GM12865 (cell line): Measurements from ENCODE around the gene ARID3B.
A peak's percentile ranks its signal among the peaks of the same experiment; 100 is the strongest.

ENCODE experiments used
- DNase-seq: peaks from one replicate; pipeline ENCODE4 v3.0.0; 2010; ENCODE audit warnings: low read depth
- H3K4me3 ChIP-seq: 2 replicates; pipeline ENCODE4 v1.5.1; 2011; ENCODE audit warnings: mild to moderate bottlenecking, low read depth, low read length, control low read depth
- TF ChIP-seq, protein P1 (sequence below): IDR thresholded peaks from 2 replicates; pipeline ENCODE4 v1.5.1; 2011; ENCODE audit warnings: low read length, control low read depth, low read depth, inconsistent platforms; ENCODE audit not compliant: insufficient read depth; ENCODE audit errors: missing control alignments

The ARID3B gene

DNA sequence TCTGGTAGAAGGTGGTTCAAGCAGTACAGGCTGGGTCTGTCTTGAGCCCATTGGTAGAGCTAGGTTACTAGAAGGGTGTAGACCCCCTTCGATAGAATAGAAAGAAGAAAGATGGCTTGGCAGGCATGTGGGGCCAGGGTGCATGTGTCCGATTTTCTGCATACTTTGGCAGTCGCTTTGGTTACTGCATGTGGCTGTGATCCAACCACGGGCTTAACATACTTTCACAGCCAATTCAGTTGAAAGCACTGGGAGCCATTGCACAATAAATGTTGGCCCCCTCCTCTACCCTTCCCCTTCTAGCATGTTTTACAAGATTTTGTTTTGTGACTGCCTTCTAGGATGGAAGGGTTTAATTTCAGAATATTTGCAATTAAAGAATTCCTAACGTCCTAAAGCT is 7.2 kb downstream of the ARID3B start:
- H3K4me3 ChIP-seq, result no peak overlapping the region
- no peak for DNase-seq
- TF ChIP-seq, protein P1, sequence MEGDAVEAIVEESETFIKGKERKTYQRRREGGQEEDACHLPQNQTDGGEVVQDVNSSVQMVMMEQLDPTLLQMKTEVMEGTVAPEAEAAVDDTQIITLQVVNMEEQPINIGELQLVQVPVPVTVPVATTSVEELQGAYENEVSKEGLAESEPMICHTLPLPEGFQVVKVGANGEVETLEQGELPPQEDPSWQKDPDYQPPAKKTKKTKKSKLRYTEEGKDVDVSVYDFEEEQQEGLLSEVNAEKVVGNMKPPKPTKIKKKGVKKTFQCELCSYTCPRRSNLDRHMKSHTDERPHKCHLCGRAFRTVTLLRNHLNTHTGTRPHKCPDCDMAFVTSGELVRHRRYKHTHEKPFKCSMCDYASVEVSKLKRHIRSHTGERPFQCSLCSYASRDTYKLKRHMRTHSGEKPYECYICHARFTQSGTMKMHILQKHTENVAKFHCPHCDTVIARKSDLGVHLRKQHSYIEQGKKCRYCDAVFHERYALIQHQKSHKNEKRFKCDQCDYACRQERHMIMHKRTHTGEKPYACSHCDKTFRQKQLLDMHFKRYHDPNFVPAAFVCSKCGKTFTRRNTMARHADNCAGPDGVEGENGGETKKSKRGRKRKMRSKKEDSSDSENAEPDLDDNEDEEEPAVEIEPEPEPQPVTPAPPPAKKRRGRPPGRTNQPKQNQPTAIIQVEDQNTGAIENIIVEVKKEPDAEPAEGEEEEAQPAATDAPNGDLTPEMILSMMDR, result no peak

DNA sequence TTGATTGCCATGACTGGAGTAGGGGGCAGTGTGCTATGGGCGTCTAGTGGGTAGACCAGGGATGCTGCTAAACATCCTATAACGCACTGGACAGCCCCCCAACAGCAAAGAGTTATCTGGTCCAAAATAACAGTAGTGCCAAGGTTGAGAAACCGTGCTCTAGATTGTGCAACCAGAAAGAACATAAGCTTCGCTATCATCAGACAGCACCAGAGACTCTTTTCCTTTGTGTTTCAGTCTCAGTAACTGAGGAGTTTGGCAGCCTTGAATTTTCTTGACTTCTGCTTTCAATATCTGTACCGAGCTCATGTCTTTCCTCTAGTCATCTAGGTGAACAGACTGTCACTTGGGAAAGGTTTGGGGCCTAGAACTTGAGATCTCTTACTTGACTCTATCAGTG is 8.8 kb downstream of the ARID3B start:
- DNase-seq, result no peak
- TF ChIP-seq, protein P1, result no peak
- H3K4me3 ChIP-seq, result no peak overlapping the region

DNA sequence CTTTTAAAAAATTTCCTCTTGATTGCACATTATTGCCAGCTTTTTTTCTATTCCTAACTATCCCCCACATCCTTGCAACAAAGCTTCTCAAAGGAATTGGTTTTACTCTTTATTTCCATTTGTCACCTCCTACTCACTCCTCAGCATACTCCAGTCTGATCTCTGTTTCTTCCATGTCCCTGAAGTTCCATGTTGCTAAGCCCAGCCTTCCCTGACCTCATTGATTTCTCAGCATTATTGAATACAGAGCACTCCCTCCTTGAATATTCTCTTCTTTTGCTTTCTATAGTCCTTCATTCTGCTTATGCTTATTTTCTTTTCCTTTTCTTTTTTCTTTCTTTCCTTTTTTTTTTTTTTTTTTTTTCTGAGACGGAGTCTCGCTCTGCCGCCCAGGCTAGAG is 10.7 kb downstream of the ARID3B start:
- no peak for DNase-seq
- TF ChIP-seq, protein P1, result no peak
- H3K4me3 ChIP-seq, result no peak overlapping the region

DNA sequence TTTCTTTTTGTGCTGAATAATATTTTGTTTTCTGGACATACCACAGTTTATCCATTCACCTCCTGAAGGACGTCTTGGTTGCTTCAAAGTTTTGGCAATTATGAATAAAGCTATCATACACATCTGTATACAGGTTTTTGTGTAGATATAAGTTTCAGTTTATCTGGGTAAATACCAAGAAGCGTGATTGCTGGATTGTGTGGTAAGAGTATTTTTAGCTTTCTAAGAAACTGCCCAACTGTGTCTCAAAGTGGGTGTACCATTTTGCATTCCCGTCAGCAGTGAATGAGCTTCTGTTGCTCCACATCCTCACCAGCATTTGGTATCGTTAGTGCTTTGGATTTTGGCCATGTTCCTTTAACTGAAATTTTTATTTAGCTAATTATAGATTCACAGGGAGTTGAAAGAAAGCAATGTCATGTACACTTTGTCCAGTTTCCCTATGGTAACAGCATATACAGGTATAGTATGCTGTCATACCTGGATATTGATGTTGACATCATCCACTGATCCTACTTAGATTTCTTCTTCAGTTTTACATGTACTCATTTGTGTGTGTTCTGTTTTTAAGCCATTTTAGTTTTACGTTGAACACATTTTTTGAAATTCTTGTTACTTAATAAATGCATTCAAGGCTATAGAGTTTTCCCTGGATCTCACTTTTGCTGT is 11.9 kb downstream of the ARID3B start:
- DNase-seq, result peak; percentile 41
- no peak overlapping the region for H3K4me3 ChIP-seq
- TF ChIP-seq, protein P1, result no peak

DNA sequence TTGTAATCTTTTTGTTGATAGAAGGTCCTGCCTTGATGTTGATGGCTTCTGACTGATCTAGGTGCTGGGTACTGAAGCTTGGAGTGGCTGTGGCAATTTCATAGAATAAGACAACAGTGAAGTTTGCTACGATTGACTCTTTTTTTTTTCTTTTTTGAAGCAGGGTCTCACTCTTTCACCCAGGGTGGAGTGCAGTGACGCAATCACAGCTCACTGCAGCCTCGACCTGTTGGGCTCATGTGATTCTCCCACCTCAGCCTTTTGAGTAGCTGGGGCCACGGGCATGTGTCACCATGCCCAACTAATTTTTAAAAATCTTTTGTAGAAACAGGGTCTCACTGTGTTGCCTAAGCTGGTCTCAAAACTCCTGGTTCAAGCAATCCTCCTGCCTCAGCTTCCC is 14.2 kb downstream of the ARID3B start:
- DNase-seq, result no peak
- TF ChIP-seq, protein P1, result no peak
- no peak overlapping the region for H3K4me3 ChIP-seq

DNA sequence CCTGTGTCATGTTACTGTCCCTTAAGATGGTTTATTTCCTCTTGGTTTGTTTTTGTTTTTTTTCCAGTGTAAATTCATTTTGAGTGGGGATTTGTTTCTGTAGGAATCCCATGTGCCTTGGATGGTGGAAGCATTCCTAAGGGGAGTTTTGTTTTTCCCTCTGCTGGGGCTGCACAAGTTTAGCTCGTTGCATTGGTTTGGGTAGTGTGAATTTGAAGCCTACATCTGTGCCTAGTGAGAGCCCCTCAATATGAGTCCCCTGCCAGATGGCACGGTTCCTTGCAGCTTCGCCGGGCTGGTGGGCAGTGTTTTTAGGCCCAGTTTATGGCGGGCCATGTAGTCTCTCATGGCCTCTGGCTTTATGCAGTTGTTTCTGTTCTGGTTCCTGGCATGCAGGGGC is 17.7 kb downstream of the ARID3B start:
- TF ChIP-seq, protein P1, result no peak
- no peak overlapping the region for H3K4me3 ChIP-seq
- DNase-seq, result no peak

DNA sequence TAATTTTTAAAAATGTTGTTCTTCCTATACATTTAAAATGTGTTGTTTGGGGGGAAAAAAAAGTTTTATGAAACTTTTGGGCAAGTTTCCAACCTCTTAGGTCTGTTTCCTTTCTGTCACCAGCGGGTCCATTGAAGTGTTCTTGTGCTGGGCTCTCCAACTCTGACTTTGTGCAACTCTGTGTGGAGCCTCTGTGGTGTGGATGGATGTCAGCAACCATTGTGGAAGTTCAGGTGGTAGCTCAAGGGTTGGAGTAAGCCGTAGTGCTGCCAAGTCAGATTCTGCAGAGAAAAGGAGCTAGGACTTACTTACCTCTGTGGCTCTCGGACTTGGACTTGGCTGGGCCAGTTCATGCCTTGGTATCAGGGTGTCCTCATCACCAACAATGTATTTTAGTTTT is 22.4 kb downstream of the ARID3B start:
- TF ChIP-seq, protein P1, result no peak
- H3K4me3 ChIP-seq, result no peak overlapping the region
- no peak for DNase-seq
